ENCODE data around the gene ACTL10.

Gene ACTL10

DNA sequence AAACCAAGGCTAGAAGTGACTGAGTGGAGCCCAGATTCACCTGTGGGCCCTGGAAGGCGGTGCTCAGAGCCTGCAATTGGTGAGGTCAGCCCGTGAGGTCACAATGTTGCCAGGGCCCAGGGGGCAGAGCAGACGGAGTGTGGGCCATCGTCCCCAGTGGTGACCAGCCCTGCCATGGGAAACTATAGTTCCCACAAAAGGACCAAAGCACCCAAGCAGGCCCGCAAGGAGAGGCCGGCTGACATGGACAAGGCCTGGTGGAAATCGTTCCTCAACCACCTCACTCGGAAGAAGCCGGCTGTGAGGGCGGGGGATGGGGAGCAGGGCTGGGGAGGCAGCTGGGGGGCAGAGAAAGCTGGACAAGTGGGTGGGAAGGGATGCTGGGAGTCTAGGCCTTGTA lies 4.6 kb upstream of the ACTL10 start, which contains the start of gene C20orf144:
Gene C20orf144, plus strand, starts transcription at position 156 of the 400 bp plus-strand sequence. Its CDS starts 19 bp downstream, at position 175.
- ChIA-PET POLR2A (interaction anchor here (2.0 to 3.2 kb wide), 3 partner anchors 9 to 218 kb away, joined by 5 to 23 read pairs (median 7); partner anchors contain the start of genes PXMP4 and SNTA1), CTCF (interaction anchor here (0.6 to 1.8 kb wide), 5 partner anchors 9 to 1602 kb away, joined by 3 to 8 read pairs (median 4); no protein-coding TSS in a partner anchor)
- Histone ChIP-seq H3K27ac (ENCODE audit: extremely low read depth, low read depth, low read length) (peak within 1 kb of the TSS; percentile 62; the same call in 1 of the 2 replicates), H3K4me1 (ENCODE audit: control insufficient read depth, insufficient read depth, low read length) (no peaks in the 10 kb centered on the region), H3K36me3 (ENCODE audit: control insufficient read depth in 2 of 2, insufficient read depth in 1 of 2, low read length in 2 of 2) (peaks cover 0 to 40% of the 10 kb centered on the region in 2 experiments; a peak in 1 of 3 replicates), H3K4me3 (ENCODE audit: low read depth, low read length) (peak within 1 kb of the TSS; percentile 58), H3K9me3 (ENCODE audit: control insufficient read depth, insufficient read depth, low read depth, low read length) (no peaks in the 10 kb centered on the region)
- no peak for TF ChIP-seq GLIS1 (tag by site-specific recombination; IDR thresholded peaks at IDR 0.05)
- no peak for TF ChIP-seq ZBTB8A (tag by site-specific recombination; IDR thresholded peaks at IDR 0.05)
- no peak for TF ChIP-seq ZNF473 (tag by site-specific recombination; IDR thresholded peaks at IDR 0.05)
- TF ChIP-seq ZNF670 (tag by site-specific recombination; IDR thresholded peaks at IDR 0.05; ENCODE audit: low read depth) = no peak
- TF ChIP-seq, protein P1, sequence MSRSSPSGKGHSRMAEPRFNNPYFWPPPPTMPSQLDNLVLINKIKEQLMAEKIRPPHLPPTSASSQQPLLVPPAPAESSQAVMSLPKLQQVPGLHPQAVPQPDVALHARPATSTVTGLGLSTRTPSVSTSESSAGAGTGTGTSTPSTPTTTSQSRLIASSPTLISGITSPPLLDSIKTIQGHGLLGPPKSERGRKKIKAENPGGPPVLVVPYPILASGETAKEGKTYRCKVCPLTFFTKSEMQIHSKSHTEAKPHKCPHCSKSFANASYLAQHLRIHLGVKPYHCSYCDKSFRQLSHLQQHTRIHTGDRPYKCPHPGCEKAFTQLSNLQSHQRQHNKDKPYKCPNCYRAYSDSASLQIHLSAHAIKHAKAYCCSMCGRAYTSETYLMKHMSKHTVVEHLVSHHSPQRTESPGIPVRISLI (tag by site-specific recombination; IDR thresholded peaks at IDR 0.05) = no peak
- TF ChIP-seq, protein P2, sequence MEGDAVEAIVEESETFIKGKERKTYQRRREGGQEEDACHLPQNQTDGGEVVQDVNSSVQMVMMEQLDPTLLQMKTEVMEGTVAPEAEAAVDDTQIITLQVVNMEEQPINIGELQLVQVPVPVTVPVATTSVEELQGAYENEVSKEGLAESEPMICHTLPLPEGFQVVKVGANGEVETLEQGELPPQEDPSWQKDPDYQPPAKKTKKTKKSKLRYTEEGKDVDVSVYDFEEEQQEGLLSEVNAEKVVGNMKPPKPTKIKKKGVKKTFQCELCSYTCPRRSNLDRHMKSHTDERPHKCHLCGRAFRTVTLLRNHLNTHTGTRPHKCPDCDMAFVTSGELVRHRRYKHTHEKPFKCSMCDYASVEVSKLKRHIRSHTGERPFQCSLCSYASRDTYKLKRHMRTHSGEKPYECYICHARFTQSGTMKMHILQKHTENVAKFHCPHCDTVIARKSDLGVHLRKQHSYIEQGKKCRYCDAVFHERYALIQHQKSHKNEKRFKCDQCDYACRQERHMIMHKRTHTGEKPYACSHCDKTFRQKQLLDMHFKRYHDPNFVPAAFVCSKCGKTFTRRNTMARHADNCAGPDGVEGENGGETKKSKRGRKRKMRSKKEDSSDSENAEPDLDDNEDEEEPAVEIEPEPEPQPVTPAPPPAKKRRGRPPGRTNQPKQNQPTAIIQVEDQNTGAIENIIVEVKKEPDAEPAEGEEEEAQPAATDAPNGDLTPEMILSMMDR (tag by site-specific recombination; IDR thresholded peaks at IDR 0.05) = no peak
- TF ChIP-seq ZNF157 (tag by site-specific recombination; IDR thresholded peaks at IDR 0.05) = no peak
- TF ChIP-seq ZNF558 (tag by site-specific recombination; IDR thresholded peaks at IDR 0.05) = no peak
- TF ChIP-seq, protein P3, sequence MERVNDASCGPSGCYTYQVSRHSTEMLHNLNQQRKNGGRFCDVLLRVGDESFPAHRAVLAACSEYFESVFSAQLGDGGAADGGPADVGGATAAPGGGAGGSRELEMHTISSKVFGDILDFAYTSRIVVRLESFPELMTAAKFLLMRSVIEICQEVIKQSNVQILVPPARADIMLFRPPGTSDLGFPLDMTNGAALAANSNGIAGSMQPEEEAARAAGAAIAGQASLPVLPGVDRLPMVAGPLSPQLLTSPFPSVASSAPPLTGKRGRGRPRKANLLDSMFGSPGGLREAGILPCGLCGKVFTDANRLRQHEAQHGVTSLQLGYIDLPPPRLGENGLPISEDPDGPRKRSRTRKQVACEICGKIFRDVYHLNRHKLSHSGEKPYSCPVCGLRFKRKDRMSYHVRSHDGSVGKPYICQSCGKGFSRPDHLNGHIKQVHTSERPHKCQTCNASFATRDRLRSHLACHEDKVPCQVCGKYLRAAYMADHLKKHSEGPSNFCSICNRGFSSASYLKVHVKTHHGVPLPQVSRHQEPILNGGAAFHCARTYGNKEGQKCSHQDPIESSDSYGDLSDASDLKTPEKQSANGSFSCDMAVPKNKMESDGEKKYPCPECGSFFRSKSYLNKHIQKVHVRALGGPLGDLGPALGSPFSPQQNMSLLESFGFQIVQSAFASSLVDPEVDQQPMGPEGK (tag by site-specific recombination; IDR thresholded peaks at IDR 0.05) = no peak
- TF ChIP-seq ZNF621 (tag by site-specific recombination; IDR thresholded peaks at IDR 0.05) = no peak
- TF ChIP-seq ZNF660 (tag by site-specific recombination; IDR thresholded peaks at IDR 0.05) = no peak

DNA sequence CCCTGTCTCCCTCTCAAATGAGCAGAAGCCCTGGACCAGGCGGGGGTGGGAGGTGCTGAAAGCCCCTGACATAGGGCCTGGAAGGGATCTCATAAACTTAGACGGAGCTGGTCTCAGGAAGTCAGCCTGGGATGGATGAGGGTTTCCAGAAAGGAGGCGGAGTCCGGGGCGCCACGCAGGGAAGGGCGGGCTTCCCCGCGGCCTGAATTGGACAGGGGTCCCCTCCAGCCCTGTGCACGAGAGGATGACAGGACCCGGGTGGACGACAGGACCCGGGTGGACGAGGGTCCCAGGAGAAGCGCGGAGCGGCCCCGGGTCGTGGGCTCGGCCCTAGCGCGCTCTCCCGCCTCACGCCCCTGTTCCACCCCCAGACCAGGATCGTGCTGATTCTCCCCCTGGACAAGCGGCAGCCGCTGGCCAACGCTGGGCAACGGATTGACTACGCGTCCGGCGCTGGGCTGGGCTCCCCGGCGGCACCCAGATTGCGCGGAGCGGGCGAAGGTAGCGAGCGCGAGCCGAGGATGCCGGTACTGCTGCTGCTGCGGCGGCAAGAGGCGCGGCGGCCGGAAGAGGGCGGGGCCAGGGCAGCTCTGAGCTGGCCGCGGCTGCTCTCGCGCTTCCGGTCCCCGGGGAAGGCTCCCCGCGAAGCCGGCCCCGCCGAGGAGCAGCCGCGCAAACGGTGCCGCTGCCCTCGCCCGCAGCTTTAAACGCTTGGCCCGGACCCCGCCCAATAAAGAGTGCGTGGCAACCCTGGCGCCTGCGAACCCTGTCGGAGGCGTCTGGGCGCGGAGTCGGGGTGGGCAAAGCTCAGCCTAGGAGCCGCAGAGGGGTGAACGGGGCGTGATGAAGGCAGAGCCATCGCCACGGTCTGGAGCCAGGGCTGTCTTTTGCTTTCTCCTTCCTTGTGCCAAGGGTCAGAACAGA lies 3.3 kb upstream of the ACTL10 start:
- peak overlapping the region; percentile 58 for H3K4me3 ChIP-seq (ENCODE audit: low read depth, low read length)
- peak overlapping the region; percentile 62; the same call in 1 of the 2 replicates for H3K27ac ChIP-seq (ENCODE audit: extremely low read depth, low read depth, low read length)
- peaks cover 0 to 40% of the 10 kb centered on the region in 2 experiments; a peak in 1 of 3 replicates for H3K36me3 ChIP-seq (ENCODE audit: control insufficient read depth in 2 of 2, insufficient read depth in 1 of 2, low read length in 2 of 2)
- H3K4me1 ChIP-seq (ENCODE audit: control insufficient read depth, insufficient read depth, low read length) = no peaks in the 10 kb centered on the region
- ChIA-PET POLR2A (interaction anchor here (0.6 to 3.2 kb wide), 14 partner anchors 9 to 881 kb away, joined by 3 to 23 read pairs (median 6); partner anchors contain the start of genes CBFA2T2, NECAB3, PXMP4 and SNTA1), CTCF (interaction anchor here (0.6 to 1.8 kb wide), 7 partner anchors 10 to 367 kb away, joined by 3 to 8 read pairs (median 3); no protein-coding TSS in a partner anchor)
- no peaks in the 10 kb centered on the region for H3K9me3 ChIP-seq (ENCODE audit: control insufficient read depth, insufficient read depth, low read depth, low read length)
- no peak for TF ChIP-seq ZNF221 (tag by site-specific recombination; IDR thresholded peaks at IDR 0.05; ENCODE audit: borderline replicate concordance)
- no peak for TF ChIP-seq ZNF16 (tag by site-specific recombination; IDR thresholded peaks at IDR 0.05; ENCODE audit: low read depth)
- no peak for TF ChIP-seq ZNF777 (tag by site-specific recombination; IDR thresholded peaks at IDR 0.05; ENCODE audit: borderline replicate concordance)
- peak; percentile 58 for TF ChIP-seq SP2 (tag by site-specific recombination; IDR thresholded peaks at IDR 0.05)
- TF ChIP-seq, protein P4, sequence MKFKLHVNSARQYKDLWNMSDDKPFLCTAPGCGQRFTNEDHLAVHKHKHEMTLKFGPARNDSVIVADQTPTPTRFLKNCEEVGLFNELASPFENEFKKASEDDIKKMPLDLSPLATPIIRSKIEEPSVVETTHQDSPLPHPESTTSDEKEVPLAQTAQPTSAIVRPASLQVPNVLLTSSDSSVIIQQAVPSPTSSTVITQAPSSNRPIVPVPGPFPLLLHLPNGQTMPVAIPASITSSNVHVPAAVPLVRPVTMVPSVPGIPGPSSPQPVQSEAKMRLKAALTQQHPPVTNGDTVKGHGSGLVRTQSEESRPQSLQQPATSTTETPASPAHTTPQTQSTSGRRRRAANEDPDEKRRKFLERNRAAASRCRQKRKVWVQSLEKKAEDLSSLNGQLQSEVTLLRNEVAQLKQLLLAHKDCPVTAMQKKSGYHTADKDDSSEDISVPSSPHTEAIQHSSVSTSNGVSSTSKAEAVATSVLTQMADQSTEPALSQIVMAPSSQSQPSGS (tag by site-specific recombination; IDR thresholded peaks at IDR 0.05; ENCODE audit: low read depth) = no peak
- TF ChIP-seq ZNF677 (tag by site-specific recombination; IDR thresholded peaks at IDR 0.05) = no peak
- no peak for TF ChIP-seq KLF16 (tag by site-specific recombination; IDR thresholded peaks at IDR 0.05)
- TF ChIP-seq, protein P5, sequence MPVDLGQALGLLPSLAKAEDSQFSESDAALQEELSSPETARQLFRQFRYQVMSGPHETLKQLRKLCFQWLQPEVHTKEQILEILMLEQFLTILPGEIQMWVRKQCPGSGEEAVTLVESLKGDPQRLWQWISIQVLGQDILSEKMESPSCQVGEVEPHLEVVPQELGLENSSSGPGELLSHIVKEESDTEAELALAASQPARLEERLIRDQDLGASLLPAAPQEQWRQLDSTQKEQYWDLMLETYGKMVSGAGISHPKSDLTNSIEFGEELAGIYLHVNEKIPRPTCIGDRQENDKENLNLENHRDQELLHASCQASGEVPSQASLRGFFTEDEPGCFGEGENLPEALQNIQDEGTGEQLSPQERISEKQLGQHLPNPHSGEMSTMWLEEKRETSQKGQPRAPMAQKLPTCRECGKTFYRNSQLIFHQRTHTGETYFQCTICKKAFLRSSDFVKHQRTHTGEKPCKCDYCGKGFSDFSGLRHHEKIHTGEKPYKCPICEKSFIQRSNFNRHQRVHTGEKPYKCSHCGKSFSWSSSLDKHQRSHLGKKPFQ (tag by site-specific recombination; IDR thresholded peaks at IDR 0.05) = no peak
- TF ChIP-seq KLF7 (tag by site-specific recombination; IDR thresholded peaks at IDR 0.05; ENCODE audit: borderline replicate concordance) = 0 out of 2 replicates have a peak, but pooled peaks have one; percentile 36
- TF ChIP-seq, protein P6, sequence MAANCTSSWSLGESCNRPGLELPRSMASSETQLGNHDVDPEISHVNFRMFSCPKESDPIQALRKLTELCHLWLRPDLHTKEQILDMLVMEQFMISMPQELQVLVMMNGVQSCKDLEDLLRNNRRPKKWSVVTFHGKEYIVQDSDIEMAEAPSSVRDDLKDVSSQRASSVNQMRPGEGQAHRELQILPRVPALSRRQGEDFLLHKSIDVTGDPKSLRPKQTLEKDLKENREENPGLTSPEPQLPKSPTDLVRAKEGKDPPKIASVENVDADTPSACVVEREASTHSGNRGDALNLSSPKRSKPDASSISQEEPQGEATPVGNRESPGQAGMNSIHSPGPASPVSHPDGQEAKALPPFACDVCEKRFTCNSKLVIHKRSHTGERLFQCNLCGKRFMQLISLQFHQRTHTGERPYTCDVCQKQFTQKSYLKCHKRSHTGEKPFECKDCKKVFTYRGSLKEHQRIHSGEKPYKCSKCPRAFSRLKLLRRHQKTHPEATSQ (tag by site-specific recombination; IDR thresholded peaks at IDR 0.05) = no peak; the same call in 1 of the 2 replicates
